Epithelial cell of proximal tubule (primary cell): ENCODE results near the gene TPRG1. TPM values are rescaled to one million over a fixed set of nuclear protein-coding genes. Genes with fewer than 3 reads are reported as not detected.

Source experiments
- DNase-seq: peaks from one replicate; pipeline ENCODE4 v3.0.0-alpha.2; 2011; ENCODE audit warnings: low read depth
- H3K4me3 ChIP-seq: 2 replicates; pipeline ENCODE4 v1.5.1; 2011; ENCODE audit warnings: low read depth, mild to moderate bottlenecking, low read length
- total RNA-seq: library from RNA; depleted of rRNA; stranded (reverse); fragments of >200 nt; gene quantifications from 2 replicates; pipeline ENCODE4 v1.2.3, GENCODE V29; 2015
- TF ChIP-seq, protein P1 (sequence below): conservative IDR thresholded peaks from 2 replicates; pipeline ENCODE4 v1.5.1; 2012; ENCODE audit warnings: low read depth, mild to moderate bottlenecking, low read length

TPRG1 gene
- total RNA-seq, 1 donor from 2014 or later: not detected

DNA sequence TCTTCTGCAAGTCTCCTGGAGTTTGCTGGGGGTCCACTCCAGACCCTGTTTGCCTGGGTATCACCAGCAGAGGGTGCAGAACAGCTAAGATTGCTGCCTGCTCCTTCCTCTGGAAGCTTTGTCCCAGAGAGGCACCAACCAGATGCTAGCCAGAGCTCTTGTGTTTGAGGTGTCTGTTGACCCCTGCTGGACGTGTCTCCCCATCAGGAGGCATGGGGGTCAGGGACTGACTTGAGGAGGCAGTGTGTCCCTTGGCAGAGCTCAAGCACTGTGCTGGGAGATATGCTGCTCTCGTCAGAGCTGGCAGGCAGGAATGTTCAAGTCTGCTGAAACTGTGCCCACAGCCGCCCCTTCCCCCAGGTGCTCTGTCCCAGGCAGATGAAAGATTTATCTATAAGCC, 86.5 kb downstream of the TPRG1 start:
- no peak overlapping the region for H3K4me3 ChIP-seq
- no peak for DNase-seq
- TF ChIP-seq, protein P1, sequence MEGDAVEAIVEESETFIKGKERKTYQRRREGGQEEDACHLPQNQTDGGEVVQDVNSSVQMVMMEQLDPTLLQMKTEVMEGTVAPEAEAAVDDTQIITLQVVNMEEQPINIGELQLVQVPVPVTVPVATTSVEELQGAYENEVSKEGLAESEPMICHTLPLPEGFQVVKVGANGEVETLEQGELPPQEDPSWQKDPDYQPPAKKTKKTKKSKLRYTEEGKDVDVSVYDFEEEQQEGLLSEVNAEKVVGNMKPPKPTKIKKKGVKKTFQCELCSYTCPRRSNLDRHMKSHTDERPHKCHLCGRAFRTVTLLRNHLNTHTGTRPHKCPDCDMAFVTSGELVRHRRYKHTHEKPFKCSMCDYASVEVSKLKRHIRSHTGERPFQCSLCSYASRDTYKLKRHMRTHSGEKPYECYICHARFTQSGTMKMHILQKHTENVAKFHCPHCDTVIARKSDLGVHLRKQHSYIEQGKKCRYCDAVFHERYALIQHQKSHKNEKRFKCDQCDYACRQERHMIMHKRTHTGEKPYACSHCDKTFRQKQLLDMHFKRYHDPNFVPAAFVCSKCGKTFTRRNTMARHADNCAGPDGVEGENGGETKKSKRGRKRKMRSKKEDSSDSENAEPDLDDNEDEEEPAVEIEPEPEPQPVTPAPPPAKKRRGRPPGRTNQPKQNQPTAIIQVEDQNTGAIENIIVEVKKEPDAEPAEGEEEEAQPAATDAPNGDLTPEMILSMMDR: no peak

DNA sequence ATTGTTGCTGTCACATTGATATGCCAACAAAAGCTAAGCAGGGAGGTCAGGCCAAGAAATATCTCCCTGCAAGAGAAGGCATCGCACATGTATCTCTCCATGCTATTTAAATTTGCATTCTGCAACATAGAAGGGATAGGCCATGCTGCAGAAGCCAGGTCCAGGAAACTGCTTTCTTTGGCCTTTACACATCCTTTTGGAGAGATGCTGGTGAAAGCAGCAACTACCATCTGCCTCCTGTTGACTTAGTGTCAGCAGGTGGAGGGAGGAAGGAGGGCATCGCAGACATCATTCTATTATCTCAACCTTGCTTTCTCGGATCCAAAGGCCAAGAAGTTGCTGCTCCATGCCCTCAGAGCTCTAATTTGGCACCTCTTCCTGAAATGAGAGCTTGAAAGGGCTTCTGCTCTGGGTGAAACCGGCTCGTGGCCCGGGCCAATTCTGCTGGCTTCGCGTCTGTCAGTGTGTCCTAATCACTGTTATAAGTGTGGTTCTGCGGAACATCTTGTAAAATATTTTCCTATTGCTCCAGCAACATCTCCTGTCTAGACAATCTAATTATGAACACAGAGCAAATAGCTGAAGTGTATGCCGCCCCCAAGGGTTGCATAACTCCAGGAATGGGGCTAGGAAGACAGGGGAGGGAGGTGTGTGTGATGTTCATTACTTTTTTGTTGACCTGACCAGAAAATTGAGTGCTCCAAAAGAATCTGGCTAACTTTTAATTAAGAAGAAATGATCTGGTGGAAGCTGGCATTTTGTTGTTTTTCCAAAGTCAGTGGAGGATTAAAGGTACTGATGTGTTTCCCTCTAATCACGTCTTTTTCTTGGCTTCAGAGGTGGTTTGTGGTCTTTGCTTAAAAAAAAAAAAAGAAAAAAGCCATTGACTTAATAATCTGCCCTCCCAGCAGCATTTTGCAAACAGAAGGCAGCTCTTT, 89.1 kb downstream of the TPRG1 start:
- no peak for DNase-seq
- H3K4me3 ChIP-seq: no peak overlapping the region
- TF ChIP-seq, protein P1: no peak

DNA sequence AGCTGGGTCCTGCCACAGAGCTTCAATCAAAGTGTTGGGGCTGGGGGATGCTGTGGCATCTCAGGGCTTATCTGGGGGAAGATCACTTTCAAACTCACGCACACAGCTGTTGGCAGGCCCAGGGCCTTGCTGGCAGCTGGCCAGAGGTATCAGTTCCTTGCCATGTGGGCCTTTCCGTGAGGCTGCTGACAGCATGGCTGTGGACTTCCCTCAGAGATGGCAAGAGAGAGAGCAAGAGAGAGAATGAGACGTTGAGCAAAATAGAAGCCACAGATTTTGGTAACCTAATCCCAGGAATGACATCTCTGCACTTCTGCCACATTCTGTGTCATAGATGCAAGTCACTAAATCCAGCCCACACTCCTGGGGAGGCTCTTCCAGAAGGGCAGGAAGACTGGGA, 91.0 kb downstream of the TPRG1 start:
- TF ChIP-seq, protein P1: no peak
- no peak overlapping the region for H3K4me3 ChIP-seq
- no peak for DNase-seq

DNA sequence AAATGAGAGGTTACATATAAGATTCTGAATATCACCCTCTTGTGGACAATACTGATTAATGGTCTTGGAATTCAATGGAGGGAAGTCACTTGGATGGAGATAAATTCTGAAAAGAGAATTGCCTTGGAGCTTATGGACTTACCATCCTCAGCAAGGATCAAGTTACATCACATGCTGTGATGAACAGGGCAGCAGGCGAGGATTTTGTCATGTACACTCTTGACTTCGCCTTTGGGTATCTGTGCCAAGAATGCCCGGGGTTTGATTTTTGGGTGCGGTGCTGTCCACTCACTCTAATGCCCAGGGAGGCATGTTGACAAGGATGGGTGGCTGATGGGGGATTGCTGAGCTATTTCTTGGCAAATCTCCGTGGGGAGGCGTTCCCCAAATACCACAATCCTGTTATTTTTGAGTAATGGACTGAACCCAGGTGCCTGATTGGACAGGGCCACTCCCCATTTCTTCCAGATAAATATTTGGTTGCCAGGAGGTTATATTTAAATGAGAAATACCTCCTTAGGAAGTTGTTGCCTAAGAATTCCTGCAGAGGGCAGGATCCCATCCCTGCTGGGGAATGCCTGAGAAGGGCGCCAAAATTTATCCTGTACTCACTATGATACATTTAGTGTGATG, 96.3 kb downstream of the TPRG1 start:
- H3K4me3 ChIP-seq: no peak overlapping the region
- no peak for DNase-seq
- TF ChIP-seq, protein P1: peak; percentile 48

DNA sequence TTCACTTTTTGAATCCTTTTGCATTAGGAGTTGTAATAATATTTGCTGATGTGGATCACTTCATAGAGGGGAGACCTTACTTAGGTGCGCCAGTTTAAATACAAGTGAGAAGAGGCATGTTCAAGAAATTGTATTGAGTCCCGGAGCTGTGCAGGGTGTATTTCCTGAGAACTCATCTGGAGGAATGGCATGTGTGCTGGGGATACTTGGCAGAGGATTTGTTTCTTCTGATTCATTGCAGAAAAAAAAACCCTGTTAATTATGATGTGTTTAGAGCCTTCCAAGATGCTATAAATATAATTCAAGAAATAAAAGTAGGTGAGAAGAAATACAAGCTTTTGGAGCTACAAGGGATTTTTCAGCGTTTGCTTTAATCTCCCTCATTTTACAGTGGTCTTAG, 97.6 kb downstream of the TPRG1 start:
- TF ChIP-seq, protein P1: no peak
- no peak overlapping the region for H3K4me3 ChIP-seq
- no peak for DNase-seq

DNA sequence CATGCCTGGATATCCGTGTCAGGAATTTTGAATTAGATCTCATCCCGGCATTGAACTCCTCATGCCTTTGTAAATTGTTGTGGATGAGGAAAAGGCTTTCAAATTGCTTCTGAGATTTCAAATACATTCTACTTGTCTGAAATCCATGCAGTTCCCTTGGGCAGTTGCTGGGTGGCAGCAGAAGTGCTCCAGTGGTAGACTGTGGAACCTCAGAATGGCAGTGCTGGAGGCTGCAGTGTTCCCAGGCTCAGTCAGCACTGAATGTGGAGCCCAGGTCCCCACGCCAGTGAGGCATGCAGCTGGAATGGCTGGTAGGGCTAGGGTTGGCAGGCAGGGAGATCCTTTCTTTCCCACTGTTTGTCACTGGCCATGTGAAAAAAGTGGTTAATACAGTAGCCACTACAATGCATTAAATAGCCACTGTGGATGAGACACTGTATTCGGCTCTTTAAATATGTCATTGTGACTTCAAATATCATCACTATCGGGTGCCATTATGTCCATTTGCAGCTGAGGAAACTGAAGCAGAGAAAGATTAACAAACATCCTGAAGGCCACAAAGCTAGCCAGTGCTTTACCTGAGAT, 98.6 kb downstream of the TPRG1 start:
- H3K4me3 ChIP-seq: no peak overlapping the region
- peak; percentile 50 for DNase-seq
- TF ChIP-seq, protein P1: peak; percentile 90
